Peyer's patch (tissue), 4 donors: Measurements from ENCODE around the gene APLNR.

Experiments
- POLR2A ChIP-seq, 2 donors: fragments of 450-650 bp; IDR thresholded peaks; one replicate each; pipeline ENCODE4 v1.5.1; 2017; ENCODE audit warnings: antibody characterized with exemption in 2 of 2, mild to moderate bottlenecking in 2 of 2, moderate library complexity in 2 of 2
- TF ChIP-seq, protein P1 (sequence below), 6 experiments: fragments of 450-650 bp in 4 of 6; fragments of 200-600 bp in 2 of 6; sonication (generic) in 1 of 6; IDR thresholded peaks; one replicate each; pipeline ENCODE4 v1.5.1; 2017 to 2019; ENCODE audit warnings: antibody characterized with exemption in 6 of 6, mild to moderate bottlenecking in 3 of 6, moderate library complexity in 1 of 6

- TF ChIP-seq POLR2A (IDR thresholded peaks at IDR 0.05): no peak
- TF ChIP-seq, protein P1, sequence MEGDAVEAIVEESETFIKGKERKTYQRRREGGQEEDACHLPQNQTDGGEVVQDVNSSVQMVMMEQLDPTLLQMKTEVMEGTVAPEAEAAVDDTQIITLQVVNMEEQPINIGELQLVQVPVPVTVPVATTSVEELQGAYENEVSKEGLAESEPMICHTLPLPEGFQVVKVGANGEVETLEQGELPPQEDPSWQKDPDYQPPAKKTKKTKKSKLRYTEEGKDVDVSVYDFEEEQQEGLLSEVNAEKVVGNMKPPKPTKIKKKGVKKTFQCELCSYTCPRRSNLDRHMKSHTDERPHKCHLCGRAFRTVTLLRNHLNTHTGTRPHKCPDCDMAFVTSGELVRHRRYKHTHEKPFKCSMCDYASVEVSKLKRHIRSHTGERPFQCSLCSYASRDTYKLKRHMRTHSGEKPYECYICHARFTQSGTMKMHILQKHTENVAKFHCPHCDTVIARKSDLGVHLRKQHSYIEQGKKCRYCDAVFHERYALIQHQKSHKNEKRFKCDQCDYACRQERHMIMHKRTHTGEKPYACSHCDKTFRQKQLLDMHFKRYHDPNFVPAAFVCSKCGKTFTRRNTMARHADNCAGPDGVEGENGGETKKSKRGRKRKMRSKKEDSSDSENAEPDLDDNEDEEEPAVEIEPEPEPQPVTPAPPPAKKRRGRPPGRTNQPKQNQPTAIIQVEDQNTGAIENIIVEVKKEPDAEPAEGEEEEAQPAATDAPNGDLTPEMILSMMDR (IDR thresholded peaks at IDR 0.05): no peak
These were observed 39.3 kb downstream of the APLNR start for GRCh38 chr11:57197762-57198161.
